Gastroesophageal sphincter (tissue), 3 donors: Measurements from ENCODE around the gene NT5C1B.

Experiments used
- EP300 ChIP-seq: sonication (generic); formaldehyde crosslinking; IDR thresholded peaks from one replicate; pipeline ENCODE4 v1.6.1; 2017; ENCODE audit warnings: antibody characterized with exemption, mild to moderate bottlenecking
- POLR2A ChIP-seq, 2 donors: fragments of 450-650 bp; IDR thresholded peaks; one replicate each; pipeline ENCODE4 v1.6.1; 2017; ENCODE audit warnings: antibody characterized with exemption in 2 of 2, mild to moderate bottlenecking in 2 of 2, moderate library complexity in 1 of 2
- TF ChIP-seq, protein P1 (sequence below), 4 experiments: fragments of 200-600 bp in 2 of 4; fragments of 450-650 bp in 2 of 4; sonication (generic) in 1 of 4; IDR thresholded peaks; one replicate each; pipeline ENCODE4 v1.5.1; 2017 to 2019; ENCODE audit warnings: antibody characterized with exemption in 4 of 4, mild to moderate bottlenecking in 2 of 4, moderate library complexity in 2 of 4

DNA sequence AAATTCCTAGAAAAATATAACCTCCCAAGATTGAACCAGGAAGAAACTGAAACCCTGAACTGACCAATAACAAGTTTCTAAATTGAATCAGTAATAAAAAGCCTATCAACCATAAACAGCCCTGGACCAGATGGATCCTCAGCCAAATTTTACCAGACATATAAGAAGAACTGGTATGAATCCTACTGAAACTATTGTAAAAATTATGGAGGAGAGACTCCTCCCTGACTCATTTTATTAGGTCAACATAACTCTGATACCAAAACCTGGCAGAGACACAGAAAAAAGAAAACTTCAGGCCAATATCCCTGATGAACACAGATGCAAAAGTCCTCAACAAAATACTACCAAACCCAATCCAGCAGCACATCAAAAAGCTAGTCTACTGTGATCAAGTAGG, 11.3 kb downstream of the NT5C1B start:
- TF ChIP-seq, protein P1, sequence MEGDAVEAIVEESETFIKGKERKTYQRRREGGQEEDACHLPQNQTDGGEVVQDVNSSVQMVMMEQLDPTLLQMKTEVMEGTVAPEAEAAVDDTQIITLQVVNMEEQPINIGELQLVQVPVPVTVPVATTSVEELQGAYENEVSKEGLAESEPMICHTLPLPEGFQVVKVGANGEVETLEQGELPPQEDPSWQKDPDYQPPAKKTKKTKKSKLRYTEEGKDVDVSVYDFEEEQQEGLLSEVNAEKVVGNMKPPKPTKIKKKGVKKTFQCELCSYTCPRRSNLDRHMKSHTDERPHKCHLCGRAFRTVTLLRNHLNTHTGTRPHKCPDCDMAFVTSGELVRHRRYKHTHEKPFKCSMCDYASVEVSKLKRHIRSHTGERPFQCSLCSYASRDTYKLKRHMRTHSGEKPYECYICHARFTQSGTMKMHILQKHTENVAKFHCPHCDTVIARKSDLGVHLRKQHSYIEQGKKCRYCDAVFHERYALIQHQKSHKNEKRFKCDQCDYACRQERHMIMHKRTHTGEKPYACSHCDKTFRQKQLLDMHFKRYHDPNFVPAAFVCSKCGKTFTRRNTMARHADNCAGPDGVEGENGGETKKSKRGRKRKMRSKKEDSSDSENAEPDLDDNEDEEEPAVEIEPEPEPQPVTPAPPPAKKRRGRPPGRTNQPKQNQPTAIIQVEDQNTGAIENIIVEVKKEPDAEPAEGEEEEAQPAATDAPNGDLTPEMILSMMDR (IDR thresholded peaks at IDR 0.05), result no peak
- TF ChIP-seq POLR2A (IDR thresholded peaks at IDR 0.05) (no peak), EP300 (no peak)
